CD4-positive, alpha-beta T cell (primary cell): ENCODE results near the gene RAB40C. TPM values are rescaled to one million over a fixed set of nuclear protein-coding genes. Genes with fewer than 3 reads are reported as not detected.

Experiments
- ATAC-seq: fragments of 200-7000 bp; cut with Tn5 transposase; one replicate; pipeline ENCODE4 v1.10.0; 2022; ENCODE audit warnings: mild to moderate bottlenecking; ENCODE audit not compliant: poor library complexity
- CTCF ChIA-PET: fragments of 350-600 bp; sonication (Branson Sonifier 250); formaldehyde crosslinking; loops from one replicate; lab custom pipeline; 2021; ENCODE audit warnings: antibody characterized with exemption, inconsistent platforms; lab: Charles Lee
- POLR2A ChIA-PET: fragments of 350-600 bp; sonication (Branson Sonifier 250); formaldehyde crosslinking; loops from one replicate; lab custom pipeline; 2021; ENCODE audit warnings: antibody characterized with exemption, inconsistent platforms; lab: Charles Lee
- DNase-seq, 14 experiments: peaks; one replicate each; pipeline ENCODE4 v3.0.0-alpha.2; 2013 to 2020; ENCODE audit warnings: mixed read lengths in 2 of 14
- H3K27ac ChIP-seq, 2 donors: one replicate each; pipeline versions ENCODE4 v1.5.1 to v1.7.0; 2013; ENCODE audit warnings: low read length in 2 of 2, low read depth in 1 of 2, mild to moderate bottlenecking in 1 of 2
- H3K27me3 ChIP-seq, 2 experiments: 1 replicate in 1 of 2; 2 replicates in 1 of 2; pipeline versions ENCODE4 v1.6.1 to v1.7.0; 2013; ENCODE audit warnings: low read length in 2 of 2, control low read depth in 1 of 2, mild to moderate bottlenecking in 1 of 2, moderate library complexity in 1 of 2; ENCODE audit not compliant: insufficient read depth in 2 of 2, control insufficient read depth in 1 of 2
- H3K36me3 ChIP-seq: one replicate; pipeline ENCODE4 v1.6.1; 2013; ENCODE audit warnings: low read length, control low read depth; ENCODE audit not compliant: insufficient read depth
- H3K4me1 ChIP-seq: one replicate; pipeline ENCODE4 v1.6.1; 2013; ENCODE audit warnings: low read length, control low read depth; ENCODE audit not compliant: insufficient read depth
- H3K4me3 ChIP-seq: one replicate; pipeline ENCODE4 v1.5.1; 2013; ENCODE audit warnings: mild to moderate bottlenecking, low read length, moderate library complexity
- H3K9me3 ChIP-seq, 2 experiments: 1 replicate in 1 of 2; 2 replicates in 1 of 2; pipeline versions ENCODE4 v1.6.1 to v1.7.0; 2013; ENCODE audit warnings: low read length in 2 of 2, mild to moderate bottlenecking in 2 of 2, control low read depth in 1 of 2, moderate library complexity in 1 of 2; ENCODE audit not compliant: control insufficient read depth in 1 of 2, insufficient read depth in 1 of 2
- H3K27ac Mint-ChIP-seq: one replicate; pipeline ENCODE4 v1.8.0; 2020; ENCODE audit warnings: mixed read lengths
- H3K27me3 Mint-ChIP-seq: one replicate; pipeline ENCODE4 v1.8.0; 2021; ENCODE audit warnings: mixed read lengths
- H3K36me3 Mint-ChIP-seq: one replicate; pipeline ENCODE4 v1.8.0; 2021; ENCODE audit warnings: low read depth, mixed read lengths
- H3K4me1 Mint-ChIP-seq: one replicate; pipeline ENCODE4 v1.8.0; 2021; ENCODE audit warnings: low read depth, mixed read lengths
- H3K4me3 Mint-ChIP-seq: one replicate; pipeline ENCODE4 v1.8.0; 2020; ENCODE audit warnings: mild to moderate bottlenecking, mixed read lengths
- H3K9me3 Mint-ChIP-seq: one replicate; pipeline ENCODE4 v1.8.0; 2020; ENCODE audit warnings: mixed read lengths
- CTCF ChIP-seq: fragments of 200-600 bp; IDR thresholded peaks from one replicate; pipeline ENCODE4 v1.8.0; 2022; ENCODE audit warnings: antibody characterized with exemption, mild to moderate bottlenecking
- intact Hi-C, 2 experiments: fragments of 100-400 bp; cut with DNase I in 1 of 2; cut with micrococcal nuclease in 1 of 2; formaldehyde crosslinking; loops; one replicate each; pipeline versions ENCODE4 v1.15.1 to v1.9.0; 2023 to 2025; cut with DNase I, micrococcal nuclease
- total RNA-seq, 174 experiments: library from RNA in 2 of 174; stranded (reverse) in 2 of 174; gene quantifications; one replicate each; pipeline ENCODE4 v1.2.3 and lab custom pipeline; 2021 to 2026

RAB40C gene
- total RNA-seq, 2 experiments from 2014 or later: 8.9 to 9.5 TPM

- H3K36me3 Mint-ChIP-seq: peaks cover 17% of the 10 kb centered on the region
- H3K27ac Mint-ChIP-seq: peak overlapping the region; percentile 82
- H3K9me3 ChIP-seq: no peaks in the 10 kb centered on the region
- intact Hi-C loops: loop anchor here in 1 of 2 experiments (5.0 kb wide), 1 partner anchor 70 kb away; no protein-coding TSS in a partner anchor
- H3K27ac ChIP-seq: no peak overlapping the region
- H3K9me3 Mint-ChIP-seq: no peaks in the 10 kb centered on the region
- H3K4me1 Mint-ChIP-seq: peaks cover 16% of the 10 kb centered on the region
- H3K4me3 Mint-ChIP-seq: peak overlapping the region; percentile 93
- H3K27me3 ChIP-seq: no peaks in the 10 kb centered on the region
- peaks cover 41% of the 10 kb centered on the region for H3K4me1 ChIP-seq
- no peak for DNase-seq
- H3K4me3 ChIP-seq: no peak overlapping the region
- ChIA-PET POLR2A (interaction anchor here (1.8 kb wide), 1 partner anchor 44 kb away, joined by 7 read pairs; the partner anchor contains the start of gene METTL26), CTCF (no interaction called here)
- ATAC-seq: no peak
- TF ChIP-seq CTCF: no peak
- peaks cover 2% of the 10 kb centered on the region for H3K36me3 ChIP-seq
- H3K27me3 Mint-ChIP-seq: no peaks in the 10 kb centered on the region
Observed at GRCh38 chr16:591892-592517, 2.1 kb downstream of the RAB40C start.

- intact Hi-C loops: loop anchor here in 1 of 2 experiments (5.0 kb wide), 1 partner anchor 70 kb away; no protein-coding TSS in a partner anchor
- no peak overlapping the region for H3K27ac Mint-ChIP-seq
- no peaks in the 10 kb centered on the region for H3K9me3 Mint-ChIP-seq
- Histone ChIP-seq H3K9me3 (no peaks in the 10 kb centered on the region), H3K4me1 (peaks cover 34% of the 10 kb centered on the region), H3K4me3 (no peak overlapping the region), H3K27ac (no peak overlapping the region), H3K36me3 (peaks cover 2% of the 10 kb centered on the region), H3K27me3 (no peaks in the 10 kb centered on the region)
- peaks cover 16% of the 10 kb centered on the region for H3K4me1 Mint-ChIP-seq
- ChIA-PET POLR2A (interaction anchor here (1.8 kb wide), 1 partner anchor 44 kb away, joined by 7 read pairs; the partner anchor contains the start of gene METTL26), CTCF (no interaction called here)
- peaks cover 17% of the 10 kb centered on the region for H3K36me3 Mint-ChIP-seq
- ATAC-seq (no peak), DNase-seq (peak in 2 of 14 experiments; percentile 31 to 48)
- H3K4me3 Mint-ChIP-seq: no peak overlapping the region
- H3K27me3 Mint-ChIP-seq: no peaks in the 10 kb centered on the region
- no peak for TF ChIP-seq CTCF
Observed at GRCh38 chr16:592518-593306, 2.8 kb downstream of the RAB40C start.

DNA sequence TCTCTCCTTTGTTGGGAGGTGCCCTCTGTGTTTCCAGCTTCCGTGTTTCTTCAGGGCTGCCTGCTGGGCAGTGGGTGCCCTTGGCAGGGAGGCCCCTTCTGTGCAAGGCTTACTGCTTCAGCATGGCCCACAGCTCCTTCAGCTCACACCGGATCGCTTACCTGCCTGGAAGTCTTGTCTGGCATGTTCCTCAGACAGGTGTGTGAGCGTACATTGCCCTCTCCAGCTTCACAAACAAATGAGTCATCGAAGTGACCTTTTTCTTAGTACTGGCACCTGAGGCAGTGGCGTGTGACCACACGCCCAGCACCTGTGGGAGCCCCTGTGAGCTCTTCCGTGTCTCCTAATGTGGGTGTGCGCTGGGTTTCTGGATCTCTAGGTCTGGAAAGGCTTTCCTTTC is 3.5 kb downstream of the RAB40C start:
- H3K4me1 Mint-ChIP-seq: peaks cover 16% of the 10 kb centered on the region
- H3K27ac ChIP-seq: no peak overlapping the region
- peak overlapping the region; percentile 48 for H3K4me3 Mint-ChIP-seq
- peaks cover 17% of the 10 kb centered on the region for H3K36me3 Mint-ChIP-seq
- H3K27ac Mint-ChIP-seq: no peak overlapping the region
- no peak for ATAC-seq
- DNase-seq: no peak
- ChIA-PET POLR2A (interaction anchor here (1.8 kb wide), 1 partner anchor 43 kb away, joined by 7 read pairs; the partner anchor contains the start of gene METTL26), CTCF (no interaction called here)
- H3K36me3 ChIP-seq: peaks cover 2% of the 10 kb centered on the region
- no peaks in the 10 kb centered on the region for H3K27me3 ChIP-seq
- intact Hi-C loops: loop anchor here in 1 of 2 experiments (5.0 kb wide), 1 partner anchor 69 kb away; no protein-coding TSS in a partner anchor
- no peak overlapping the region for H3K4me3 ChIP-seq
- no peaks in the 10 kb centered on the region for H3K27me3 Mint-ChIP-seq
- no peaks in the 10 kb centered on the region for H3K9me3 ChIP-seq
- H3K4me1 ChIP-seq: peaks cover 27% of the 10 kb centered on the region
- no peak for TF ChIP-seq CTCF
- H3K9me3 Mint-ChIP-seq: no peaks in the 10 kb centered on the region
